GM18505 (cell line): ENCODE results near the gene TIPRL.

ENCODE experiments used
- ATAC-seq: cut with Tn5 transposase; IDR thresholded peaks from one replicate; pipeline ENCODE4 v1.9.1; 2021; ENCODE audit not compliant: unreplicated experiment
- POLR2A ChIP-seq: IDR thresholded peaks from 4 replicates; pipeline ENCODE4 v1.6.1; 2011; ENCODE audit warnings: borderline replicate concordance; ENCODE audit not compliant: insufficient read depth, insufficient read length; ENCODE audit errors: extremely low read depth

The TIPRL gene

GRCh38 chr1:168235548-168235885, 56.8 kb downstream of the TIPRL start:
- no peak for TF ChIP-seq POLR2A
- ATAC-seq, result no peak

- no peak for TF ChIP-seq POLR2A
- ATAC-seq, result no peak
These were observed 57.2 kb downstream of the TIPRL start for GRCh38 chr1:168235937-168236336.

- no peak for TF ChIP-seq POLR2A
- no peak for ATAC-seq
These were observed 58.3 kb downstream of the TIPRL start for GRCh38 chr1:168236836-168237611.

GRCh38 chr1:168243198-168243597, 64.4 kb downstream of the TIPRL start:
- ATAC-seq, result no peak
- no peak for TF ChIP-seq POLR2A

- ATAC-seq, result no peak
- no peak for TF ChIP-seq POLR2A
These were observed 65.0 kb downstream of the TIPRL start for GRCh38 chr1:168243636-168244212.

GRCh38 chr1:168245042-168245441, 66.3 kb downstream of the TIPRL start:
- no peak for TF ChIP-seq POLR2A
- ATAC-seq, result no peak

- no peak for ATAC-seq
- no peak for TF ChIP-seq POLR2A
These were observed 67.7 kb downstream of the TIPRL start for GRCh38 chr1:168246506-168246905.
